Fibroblast of skin of scalp (primary cell): ENCODE measurements around the gene RHEX.

Experiments
- DNase-seq: peaks from one replicate; pipeline ENCODE4 v3.0.0-alpha.2; 2013

RHEX gene

DNA sequence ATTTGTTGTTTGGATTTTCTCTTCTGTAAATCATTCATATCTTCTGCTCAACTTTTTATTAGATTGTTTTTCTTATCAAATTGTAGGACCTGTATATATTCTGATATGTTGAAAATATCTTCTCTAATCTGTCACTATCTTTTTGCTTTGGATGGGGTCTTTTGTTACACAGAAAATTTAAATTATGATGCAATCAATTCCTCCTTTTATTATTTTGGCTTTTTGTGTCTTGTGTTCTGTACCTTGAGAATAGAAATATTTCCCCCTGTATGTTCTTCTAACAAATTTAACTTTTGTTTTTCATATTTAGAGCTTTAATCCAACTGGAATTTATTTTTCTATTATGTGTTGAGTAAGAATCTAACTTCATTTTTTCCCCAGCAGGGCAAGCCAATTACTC, 67.4 kb downstream of the RHEX start:
- DNase-seq, result no peak

DNA sequence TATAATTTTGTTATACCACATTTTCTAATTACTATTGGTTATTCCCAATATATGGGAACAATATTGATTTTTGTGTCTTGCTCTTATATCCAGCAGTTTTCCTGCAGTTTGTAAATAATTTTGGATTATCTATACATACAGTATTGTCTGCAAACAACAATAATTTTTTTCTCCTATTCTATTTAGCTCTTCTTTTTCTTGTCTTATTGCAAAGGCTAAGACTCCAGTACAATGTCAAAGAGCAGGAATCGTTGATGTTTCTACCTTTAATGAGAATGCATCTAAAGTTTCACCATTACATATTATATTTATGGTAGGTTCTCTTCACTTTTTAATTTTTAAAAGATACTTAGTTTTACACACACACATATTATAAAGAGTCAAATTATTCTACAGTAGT, 68.3 kb downstream of the RHEX start:
- DNase-seq, result no peak

DNA sequence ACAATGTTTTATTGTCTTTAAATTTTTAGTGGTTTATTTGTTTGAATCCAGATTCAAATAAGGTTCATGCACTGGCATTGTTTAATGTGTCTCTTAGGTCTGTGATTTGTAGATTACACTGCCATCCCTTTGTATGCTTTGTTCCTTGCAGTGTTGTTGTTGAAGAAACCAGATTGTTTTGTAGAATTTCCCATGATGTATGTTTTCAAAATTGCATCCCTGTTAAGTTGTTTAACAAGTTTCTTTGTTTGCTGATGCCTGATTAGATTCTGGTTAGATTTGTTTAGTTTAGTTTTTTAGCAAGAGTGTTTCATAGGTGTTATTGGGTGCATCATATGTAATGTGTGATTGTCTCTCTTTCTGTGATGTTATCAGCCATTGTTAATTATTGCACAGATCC, 69.7 kb downstream of the RHEX start:
- DNase-seq, result no peak

DNA sequence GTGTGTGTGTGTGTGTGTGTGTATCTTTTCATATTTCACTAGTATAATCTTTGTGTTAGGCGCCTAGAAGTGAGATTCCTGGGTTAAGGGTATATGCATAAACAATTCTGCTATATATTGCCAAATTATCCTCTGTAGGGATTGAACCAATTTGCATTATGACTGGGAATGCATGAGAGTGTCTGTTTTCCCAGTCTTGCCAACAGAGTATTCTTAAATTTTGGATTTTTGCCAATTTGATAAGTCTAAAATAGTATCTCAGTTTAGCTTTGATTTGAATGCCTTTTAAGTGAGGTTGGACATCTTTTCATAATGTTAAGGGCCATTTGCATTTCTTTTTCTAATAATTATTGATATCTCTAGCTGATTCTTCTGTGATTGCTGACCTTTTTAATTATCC, 72.4 kb downstream of the RHEX start:
- DNase-seq, result no peak

DNA sequence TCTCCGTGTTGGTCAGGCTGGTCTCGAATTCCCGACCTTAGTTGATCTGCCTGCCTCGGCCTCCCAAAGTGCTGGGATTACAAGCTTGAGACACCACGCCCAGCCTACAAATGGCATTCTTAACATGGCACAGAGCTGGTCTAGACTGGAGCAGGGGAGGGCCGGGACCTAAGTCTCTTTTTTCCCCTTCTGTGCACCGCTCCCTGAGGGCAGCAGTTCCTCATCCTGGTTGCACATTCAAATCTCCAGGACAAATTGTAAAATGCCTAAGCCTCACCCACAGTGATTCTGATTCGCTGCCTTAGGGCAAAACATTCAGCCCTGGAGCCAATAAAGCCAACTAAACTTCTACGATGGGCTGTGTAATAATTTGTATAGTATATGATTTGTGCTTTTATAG, 74.4 kb downstream of the RHEX start:
- no peak for DNase-seq

DNA sequence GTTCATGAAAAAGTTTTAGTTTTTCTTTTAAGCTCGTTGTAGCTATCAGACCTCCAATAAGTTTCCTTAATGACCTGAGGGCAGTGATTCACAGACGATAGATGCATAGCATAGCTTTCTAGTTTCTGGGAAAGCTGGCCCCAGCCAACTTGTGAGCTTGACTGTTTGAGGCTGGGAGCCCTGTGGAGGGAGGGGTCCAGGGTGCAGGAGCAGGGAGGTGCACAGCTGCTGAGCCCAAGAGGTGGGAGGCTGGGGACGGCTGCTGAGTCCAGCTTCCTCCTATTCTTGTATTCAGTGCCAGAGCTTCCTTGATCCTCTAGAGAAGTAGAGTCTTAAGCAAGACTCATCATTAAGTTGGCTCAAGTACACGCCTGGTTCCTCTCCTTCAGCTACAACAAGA, 75.2 kb downstream of the RHEX start:
- no peak for DNase-seq

DNA sequence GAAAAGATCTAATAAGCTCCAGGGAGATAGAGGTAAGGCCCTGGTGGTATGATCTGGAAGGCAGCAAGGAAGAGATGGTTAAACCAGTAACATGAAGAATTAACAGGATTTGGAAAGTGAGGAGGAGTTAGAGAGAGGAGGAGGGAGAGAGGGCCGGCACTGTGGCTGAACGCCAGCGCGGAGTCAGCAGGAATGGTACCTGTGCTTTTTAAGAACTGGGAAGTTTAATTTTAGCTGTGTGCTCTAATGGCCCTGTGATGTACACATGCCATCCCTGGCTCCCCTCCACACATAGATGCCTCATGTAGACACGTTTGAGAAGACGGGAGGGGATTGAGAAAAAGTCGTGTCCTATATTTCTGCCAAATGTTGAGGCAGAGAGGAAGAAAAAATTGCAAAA, 78.1 kb downstream of the RHEX start:
- no peak for DNase-seq

DNA sequence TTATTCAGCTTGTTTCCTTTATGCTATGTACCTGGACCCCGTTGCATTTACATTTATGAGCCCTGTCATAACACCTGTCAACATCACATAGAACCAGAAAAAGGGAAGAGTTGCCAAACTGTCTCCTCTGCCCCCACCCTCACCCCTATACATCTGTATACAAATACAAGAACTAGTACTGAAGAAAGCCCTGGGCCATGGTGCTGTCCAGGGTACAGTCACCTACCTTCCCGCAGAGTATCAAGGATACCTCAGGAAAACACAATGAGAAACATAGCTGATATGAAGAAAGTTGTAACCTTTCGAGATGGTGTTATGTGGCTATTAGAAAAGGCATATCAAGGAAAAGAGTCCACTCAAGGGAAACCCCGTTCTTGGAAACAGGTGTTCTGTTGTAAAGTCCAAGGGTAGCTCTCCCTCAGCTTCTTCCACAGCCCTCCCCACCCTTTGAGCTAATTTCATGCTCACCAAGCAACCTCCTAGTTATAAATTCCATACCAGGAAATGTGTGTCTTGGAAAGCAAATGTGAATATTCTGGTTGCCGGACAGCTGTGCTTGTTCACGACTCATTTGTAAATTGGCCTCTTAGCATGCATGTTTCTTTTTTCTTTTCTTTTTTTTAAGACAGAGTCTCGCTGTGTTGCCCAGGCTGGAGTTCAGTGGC, 80.9 kb downstream of the RHEX start:
- DNase-seq, result no peak

DNA sequence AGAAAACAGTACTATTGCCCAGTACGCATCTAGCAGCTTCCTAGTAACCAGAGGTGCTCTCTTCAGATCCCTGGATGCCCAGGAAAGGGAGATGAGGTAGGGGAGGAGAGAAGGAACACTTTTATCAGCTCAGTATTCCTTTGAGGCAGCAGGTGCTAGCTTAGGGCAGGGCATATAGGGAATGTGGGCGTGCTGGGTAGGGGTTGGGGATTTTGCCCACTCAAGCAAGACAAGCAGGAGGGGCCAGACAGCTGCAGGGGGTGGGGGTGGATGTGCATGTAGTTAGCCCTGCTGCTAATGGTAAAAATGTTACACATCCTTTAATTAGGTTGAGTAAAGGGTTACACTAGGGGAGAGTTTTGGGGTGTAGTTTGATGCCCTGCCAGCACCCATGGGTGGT, 82.3 kb downstream of the RHEX start:
- no peak for DNase-seq

DNA sequence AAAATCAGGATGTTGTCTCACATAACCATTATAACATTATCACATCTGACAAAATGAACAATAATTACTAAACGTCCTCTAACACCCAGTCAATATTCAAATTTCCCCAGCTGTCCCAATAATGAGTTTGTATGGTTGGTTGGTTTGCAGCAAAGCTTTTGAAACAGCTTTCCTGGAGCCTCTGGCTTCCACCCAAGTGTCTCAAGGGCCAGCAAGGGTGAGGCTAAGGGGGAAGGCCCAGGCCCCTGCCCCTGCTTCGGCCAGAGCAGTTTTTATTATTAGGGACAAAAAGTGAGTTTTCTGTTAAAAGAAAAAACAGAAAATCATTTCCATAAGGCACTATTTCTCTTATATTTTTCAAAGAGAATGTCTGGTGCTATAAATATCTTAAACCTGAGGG, 83.3 kb downstream of the RHEX start:
- no peak for DNase-seq

DNA sequence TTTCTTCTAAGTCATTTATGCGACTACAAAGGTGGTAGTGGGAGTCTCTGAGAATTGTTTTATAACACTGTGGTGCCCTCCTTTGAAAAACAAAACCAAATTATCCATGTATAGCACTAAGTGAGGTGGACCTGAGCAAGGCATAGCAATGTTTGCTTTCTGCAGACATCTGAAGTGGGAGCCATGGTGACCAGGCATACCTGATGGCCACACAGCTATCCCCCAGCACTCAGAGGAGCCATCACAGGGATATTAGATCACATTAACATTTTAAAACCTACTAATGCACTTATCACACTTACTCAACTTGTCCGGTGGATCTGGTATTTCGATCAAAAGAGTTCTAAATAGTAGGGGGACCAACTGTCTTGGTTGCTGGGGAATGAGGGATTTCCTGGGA, 89.0 kb downstream of the RHEX start:
- DNase-seq, result no peak

DNA sequence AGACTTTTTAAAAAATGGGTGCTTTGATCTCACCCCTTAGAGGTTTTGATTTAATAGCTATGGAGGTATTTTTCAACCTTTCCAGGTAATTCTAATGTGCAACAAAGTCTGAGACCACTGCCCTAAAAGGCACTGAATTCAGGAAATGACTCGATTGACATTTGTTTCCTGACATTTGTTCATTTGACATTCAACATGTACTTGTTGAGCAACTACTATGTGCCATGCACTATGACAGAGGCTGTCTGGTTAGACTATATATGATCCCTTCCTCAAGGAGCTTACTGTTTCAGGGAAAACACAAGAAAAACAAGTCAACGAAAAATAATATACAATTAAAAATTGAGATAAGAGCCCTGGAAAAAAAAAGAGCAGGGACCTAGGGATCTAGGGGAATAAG, 89.8 kb downstream of the RHEX start:
- no peak for DNase-seq

DNA sequence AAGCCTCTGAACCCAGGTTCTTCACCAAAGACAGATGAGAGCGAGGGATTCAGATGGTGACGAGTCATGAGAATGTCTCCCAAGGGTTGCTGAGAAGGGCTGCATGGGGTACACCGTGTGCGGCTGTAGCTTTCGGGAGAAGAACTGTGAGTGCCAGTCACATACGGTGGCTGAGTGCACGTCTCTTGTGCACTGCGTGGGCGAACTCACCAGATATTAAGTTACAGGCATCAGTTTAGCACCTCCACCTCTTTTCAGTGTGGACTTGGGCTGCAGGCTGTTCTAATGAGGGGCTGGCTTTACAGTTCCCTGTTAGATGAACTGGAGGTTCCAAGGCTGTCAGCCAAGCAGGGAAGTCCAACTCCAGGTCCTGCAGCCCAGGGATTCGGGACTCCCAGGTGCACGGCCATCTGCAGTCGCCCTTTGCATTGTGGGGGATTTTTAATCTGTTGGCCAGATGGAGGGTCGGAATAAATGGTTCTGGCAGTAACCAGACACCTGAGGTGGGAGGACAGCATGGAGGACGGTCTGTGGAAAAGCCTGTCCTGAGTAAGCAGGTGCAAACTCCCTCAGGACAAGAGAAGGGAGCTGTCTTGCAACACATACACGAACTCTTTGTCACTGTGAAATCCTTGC, 90.7 kb downstream of the RHEX start:
- no peak for DNase-seq

DNA sequence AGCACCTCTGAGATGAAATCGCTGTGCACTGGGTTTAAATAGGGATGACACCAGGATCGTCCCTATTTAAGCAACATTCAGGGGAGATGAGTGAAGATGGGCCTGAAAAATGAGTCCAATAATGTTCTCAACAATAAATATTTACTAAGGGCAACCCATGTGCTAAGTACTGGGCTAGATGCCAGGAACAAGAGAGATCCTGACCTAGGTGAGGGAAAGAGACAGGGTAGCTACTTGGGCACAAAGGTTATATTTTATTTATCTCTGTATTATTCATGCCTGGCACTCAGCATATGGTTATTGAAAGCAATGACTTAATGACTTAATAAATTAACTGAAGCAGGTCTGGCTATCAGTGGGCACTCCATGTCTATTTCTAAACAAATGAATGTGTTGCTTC, 91.6 kb downstream of the RHEX start:
- no peak for DNase-seq

DNA sequence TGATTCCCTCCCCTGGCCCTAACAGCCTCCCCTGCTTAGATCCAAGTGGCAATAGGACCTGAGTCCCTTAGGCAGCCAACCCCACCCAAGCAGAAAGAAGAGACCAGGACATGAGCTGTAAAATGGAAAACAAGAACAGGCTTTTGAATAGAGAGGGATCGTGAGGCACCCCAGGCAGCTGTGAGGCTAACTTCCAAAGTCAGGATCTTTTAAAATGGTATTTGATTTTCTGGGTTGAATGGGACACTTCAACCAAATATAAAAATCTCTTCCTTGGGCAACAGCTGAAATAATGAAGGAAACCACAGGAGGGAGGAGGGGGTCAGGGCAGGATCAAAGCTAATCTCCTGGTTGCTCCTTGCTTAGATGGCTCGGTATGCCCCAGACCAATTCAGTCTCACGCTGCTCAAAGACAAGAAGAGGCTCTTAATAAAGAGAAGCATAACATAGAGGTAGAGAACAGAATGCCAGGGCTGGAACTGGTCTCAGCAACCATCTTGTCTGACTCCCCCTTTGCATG, 92.9 kb downstream of the RHEX start:
- no peak for DNase-seq
